IPS-NIHi7 (cell line): Measurements from ENCODE around the gene ADRM1.

Experiments used
- DNase-seq: peaks from one replicate; pipeline ENCODE4 v3.0.0; 2012; ENCODE audit warnings: mixed read lengths; ENCODE audit errors: extremely low spot score

The ADRM1 gene

DNA sequence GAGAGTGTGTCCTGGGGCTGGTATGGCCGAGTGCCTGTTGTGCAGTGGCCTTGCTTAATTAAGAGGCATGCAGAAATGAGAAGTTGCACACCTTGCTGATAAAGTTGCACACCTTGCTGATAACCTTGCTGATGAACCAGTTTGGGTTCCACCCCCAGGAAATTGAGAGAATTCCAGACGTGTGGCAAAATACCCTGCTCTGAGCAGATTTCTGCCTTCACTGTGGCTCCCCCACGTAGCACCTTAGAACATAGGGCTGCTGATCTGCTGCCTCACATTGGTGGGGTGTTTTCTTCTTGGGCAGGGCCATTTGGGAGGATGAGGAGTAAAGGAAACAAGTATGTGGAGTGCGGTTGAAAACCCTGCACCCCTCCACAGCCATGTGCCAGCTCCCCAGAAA lies 22.5 kb upstream of the ADRM1 start:
- DNase-seq: no peak

- no peak for DNase-seq
Measured at GRCh38 chr20:62281161-62281933, 21.4 kb upstream of the ADRM1 start.

- DNase-seq: no peak
Measured at GRCh38 chr20:62282103-62282502, 20.7 kb upstream of the ADRM1 start.

- no peak for DNase-seq
Measured at GRCh38 chr20:62282877-62283503, 19.8 kb upstream of the ADRM1 start.

- no peak for DNase-seq
Measured at GRCh38 chr20:62284448-62284847, 18.3 kb upstream of the ADRM1 start.

GRCh38 chr20:62285151-62285550 lies 17.6 kb upstream of the ADRM1 start:
- no peak for DNase-seq

DNA sequence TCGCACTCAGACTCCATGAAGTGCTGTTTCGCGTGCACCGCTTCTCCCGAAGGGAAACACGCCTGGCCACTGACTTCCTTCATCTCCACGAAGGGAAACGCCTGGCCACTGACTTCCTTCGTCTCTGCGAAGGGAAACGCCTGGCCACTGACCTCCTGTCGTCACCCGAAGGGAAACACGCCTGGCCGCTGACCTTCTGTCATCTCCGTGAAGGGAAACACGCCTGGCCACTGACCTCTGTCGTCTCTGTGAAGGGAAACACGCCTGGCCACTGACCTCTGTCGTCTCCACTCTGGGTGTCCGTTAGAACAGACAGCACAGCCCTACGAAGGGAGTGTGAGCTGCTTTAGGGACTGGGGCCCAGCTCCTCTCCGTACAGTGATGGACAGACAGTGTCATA lies 17.1 kb upstream of the ADRM1 start:
- no peak for DNase-seq

DNA sequence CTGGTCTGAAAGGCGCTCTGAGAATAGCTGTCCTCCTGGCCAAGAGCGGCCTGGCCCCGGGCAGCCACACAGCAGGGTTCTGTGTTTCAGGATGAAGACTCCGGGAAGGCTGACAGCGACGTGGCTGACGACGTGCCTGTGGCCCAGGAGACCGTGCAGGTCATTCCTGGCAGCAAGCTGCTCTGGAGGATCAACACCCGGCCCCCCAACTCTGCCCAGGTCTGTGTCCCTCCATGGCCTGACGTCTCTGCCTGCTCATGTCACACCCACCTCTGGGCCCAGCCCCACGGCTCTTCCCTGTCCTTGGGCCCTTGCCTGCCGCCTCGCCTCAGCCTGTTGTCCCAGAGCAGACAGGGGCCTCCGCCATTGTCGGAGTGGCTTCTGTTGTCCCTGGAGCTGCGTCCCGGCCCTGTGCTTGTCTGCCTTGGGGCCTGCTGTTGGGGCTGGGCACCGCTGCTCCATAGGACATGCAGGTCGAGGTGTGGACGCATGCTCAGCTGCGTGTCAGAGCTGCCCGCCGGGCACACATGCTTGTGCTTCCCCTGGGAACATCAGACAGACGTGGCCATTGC lies 16.2 kb upstream of the ADRM1 start:
- no peak for DNase-seq

DNA sequence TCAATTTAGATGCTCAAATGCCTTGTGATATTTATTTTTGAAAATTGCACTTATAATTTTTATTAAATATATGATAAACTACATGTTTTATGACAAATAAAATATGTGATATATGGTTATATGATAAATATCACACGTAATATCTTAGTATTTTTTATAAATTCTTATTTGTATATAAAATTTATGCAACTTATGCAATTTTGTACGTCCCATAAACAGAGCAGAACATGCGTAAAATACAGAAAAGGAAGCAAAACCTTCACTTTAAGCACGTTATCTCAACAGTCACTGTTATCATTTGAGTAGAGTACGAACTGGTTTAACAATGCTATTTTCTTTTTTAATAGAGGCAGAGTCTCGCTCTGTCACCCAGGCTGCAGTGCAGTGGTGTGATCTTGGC lies 15.7 kb upstream of the ADRM1 start:
- no peak for DNase-seq

- no peak for DNase-seq
Measured at GRCh38 chr20:62287759-62288534, 14.8 kb upstream of the ADRM1 start.

- DNase-seq: no peak
Measured at GRCh38 chr20:62288535-62289105, 14.2 kb upstream of the ADRM1 start.

DNA sequence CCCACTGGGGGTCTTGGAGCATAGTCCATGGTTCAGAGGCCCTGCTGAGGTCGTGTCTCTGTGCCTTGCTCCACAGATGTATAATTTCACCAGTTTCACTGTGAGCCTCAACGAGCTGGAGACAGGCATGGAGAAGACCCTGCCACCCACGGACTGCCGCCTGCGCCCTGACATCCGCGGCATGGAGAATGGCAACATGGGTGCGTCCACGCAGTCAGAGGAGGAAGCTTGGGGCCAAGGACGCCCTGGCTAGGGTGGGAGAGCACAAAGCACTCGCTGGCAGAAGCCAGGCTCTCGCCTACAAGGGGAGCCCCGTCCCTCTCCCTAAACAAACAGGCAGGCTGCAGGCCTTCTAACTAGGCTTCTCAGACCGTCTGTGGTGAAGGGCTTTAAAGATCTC lies 13.7 kb upstream of the ADRM1 start:
- no peak for DNase-seq

DNA sequence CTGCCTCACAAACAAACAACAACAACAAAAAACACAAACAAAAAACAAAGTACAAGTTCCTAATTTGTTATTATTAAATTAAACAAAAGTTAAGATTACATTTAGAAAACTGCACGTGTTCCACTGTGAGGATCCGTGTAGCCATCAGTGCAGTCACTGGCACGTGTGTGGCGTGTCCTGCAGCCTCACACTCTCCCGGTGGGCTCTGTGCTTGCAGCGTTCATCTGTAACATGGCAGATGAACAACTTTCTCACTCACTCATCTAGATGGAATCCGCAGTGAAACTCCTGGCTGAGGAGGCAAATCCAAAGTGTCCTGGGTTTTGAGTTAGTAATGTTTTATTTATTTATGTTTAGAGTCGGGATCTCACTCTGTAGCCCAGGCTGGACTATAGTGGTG lies 12.9 kb upstream of the ADRM1 start:
- DNase-seq: no peak

DNA sequence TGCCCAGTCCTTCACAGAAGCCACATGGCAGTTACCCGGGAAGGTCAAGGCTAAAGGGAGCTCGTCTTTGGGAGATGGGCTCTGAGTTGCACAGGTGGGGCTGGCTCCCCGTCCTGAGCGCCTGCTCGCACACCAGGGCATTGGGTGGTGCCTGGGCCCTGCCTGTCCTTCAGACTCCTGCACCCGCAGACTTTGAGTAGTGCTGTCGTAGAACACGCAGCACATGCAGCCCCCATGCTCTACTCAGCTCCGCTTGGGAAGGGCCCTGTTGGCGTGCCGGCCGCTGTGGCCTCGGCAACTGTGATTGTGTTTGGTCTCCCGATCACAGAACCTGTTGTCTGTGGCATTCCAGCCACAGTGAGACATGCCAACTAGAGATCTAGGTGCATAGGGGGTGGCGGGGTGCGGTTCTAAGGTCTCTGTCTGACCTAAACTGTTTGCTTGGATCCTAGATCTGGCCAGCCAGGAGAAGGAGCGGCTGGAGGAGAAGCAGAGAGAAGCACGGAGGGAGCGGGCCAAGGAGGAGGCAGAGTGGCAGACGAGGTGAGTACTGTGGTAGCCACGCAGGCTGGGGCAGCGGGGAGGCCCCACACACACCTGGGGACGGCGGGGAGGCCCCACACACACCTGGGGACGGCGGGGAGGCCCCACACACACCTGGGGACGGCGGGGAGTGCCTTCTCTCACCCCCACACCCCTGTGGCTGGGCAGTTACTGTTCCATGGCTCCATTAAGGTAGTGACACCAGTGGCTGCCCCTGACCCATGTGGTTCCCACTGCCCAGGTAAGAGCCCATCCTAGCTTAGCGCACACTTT lies 11.3 kb upstream of the ADRM1 start:
- no peak for DNase-seq

DNA sequence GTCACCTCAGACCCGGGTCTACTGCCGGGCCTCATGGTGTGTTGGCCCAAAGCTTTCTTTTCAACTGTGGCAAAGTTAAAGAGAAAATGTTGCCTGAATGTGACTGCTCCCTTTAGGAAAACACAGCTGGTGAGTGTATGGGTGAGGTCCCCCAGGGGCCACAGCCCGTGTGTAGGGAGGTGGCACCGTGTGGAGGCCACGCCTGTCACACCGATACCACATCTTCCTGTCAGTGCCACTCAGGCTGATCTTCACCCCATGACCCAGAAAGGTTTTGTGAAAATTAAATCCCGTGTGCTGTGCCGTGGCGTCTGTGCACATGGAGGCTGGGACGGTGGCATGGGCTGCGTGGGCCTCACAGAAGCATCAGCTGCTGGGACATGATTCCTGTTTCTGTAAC lies 10.7 kb upstream of the ADRM1 start:
- DNase-seq: no peak

- DNase-seq: no peak
Measured at GRCh38 chr20:62293111-62293784, 9.5 kb upstream of the ADRM1 start.

GRCh38 chr20:62293946-62294345 lies 8.9 kb upstream of the ADRM1 start:
- no peak for DNase-seq

DNA sequence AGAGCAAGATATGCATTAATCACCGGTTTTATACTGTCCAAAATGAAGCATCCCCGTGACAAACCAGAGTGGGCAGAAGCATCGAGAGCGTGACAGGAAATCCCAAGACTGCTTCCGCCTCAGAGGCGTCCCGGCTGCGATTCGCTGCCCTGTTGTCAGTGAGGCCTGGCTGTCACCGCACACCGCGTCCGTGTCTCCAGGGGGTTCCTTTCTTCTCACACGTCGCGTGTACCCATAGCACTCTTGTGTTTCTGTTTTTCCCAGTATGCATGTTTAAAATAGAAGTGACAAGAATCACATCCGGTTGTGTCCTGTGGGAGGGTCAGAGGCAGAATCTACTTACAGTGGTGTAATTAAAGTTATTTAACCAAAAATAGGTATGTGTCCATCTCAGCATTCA lies 8.3 kb upstream of the ADRM1 start:
- DNase-seq: no peak

DNA sequence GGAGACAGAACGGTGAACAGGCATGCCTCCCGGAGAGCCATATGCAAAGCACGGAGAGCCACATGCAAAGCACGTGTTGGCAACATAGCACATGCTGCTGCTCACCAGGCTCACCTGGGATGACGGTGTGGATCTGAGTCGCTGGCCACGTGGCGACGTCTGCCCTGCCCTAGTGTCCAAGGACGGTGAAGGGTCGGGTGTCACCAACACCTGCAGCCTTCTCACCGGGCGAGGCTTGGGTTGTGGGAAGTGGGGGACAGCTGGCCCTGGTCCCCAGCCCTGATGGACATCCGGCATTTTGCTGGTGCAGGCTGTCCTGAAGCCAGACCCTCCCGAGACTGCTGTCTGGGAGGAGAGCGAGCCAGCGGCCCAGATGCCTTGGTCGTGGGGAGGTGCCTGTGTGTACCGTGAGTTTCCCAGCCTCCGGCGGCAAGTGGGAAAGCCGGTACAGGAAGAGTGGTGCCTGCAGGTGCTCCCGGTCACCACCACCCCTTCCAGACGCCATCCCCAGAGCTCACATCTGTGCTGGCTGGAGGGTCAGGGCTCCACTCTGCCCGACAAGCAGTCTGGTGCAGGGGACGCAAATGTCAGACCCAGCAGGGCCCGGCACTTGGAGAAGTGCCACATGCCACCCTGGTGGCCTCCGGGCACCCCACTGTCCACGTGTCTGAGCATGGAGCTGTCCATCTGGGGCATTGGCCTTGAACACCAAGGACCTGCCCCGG lies 5.9 kb upstream of the ADRM1 start:
- no peak for DNase-seq
